SH-SY5Y (cell line): ENCODE results near the gene MT4.

ENCODE experiments used
- GATA2 ChIP-seq: IDR thresholded peaks from 2 replicates; pipeline ENCODE4 v1.6.1; 2011; ENCODE audit warnings: mild to moderate bottlenecking, low read depth, low read length
- GATA3 ChIP-seq: IDR thresholded peaks from 2 replicates; pipeline ENCODE4 v1.6.1; 2011; ENCODE audit warnings: low read depth, mild to moderate bottlenecking, low read length, moderate library complexity

MT4 gene

GRCh38 chr16:56564793-56565477 lies at the start of gene MT4:
MT4 (plus strand) TSS chr16:56565073; CDS start chr16:56565129, 56 bp downstream.
- TF ChIP-seq GATA3 (no peak), GATA2 (no peak)

- no peak for TF ChIP-seq GATA2
- no peak for TF ChIP-seq GATA3
These were observed 49.2 kb upstream of the MT4 start for GRCh38 chr16:56515665-56516064.

- TF ChIP-seq GATA3 (no peak), GATA2 (no peak)
These were observed 47.7 kb upstream of the MT4 start for GRCh38 chr16:56517206-56517605.

- TF ChIP-seq GATA3 (no peak), GATA2 (no peak)
These were observed 46.4 kb upstream of the MT4 start for GRCh38 chr16:56518425-56518824.

- TF ChIP-seq GATA2: no peak
- TF ChIP-seq GATA3: no peak
These were observed 45.2 kb upstream of the MT4 start, which contains the start of gene BBS2 for GRCh38 chr16:56519459-56520250. BBS2 (minus strand) TSS chr16:56520024; CDS start chr16:56519862, 162 bp downstream.

GRCh38 chr16:56520251-56520577 lies 44.7 kb upstream of the MT4 start:
- no peak for TF ChIP-seq GATA2
- no peak for TF ChIP-seq GATA3

- TF ChIP-seq GATA2: no peak
These were observed 39.6 kb upstream of the MT4 start for GRCh38 chr16:56525236-56525635.

DNA sequence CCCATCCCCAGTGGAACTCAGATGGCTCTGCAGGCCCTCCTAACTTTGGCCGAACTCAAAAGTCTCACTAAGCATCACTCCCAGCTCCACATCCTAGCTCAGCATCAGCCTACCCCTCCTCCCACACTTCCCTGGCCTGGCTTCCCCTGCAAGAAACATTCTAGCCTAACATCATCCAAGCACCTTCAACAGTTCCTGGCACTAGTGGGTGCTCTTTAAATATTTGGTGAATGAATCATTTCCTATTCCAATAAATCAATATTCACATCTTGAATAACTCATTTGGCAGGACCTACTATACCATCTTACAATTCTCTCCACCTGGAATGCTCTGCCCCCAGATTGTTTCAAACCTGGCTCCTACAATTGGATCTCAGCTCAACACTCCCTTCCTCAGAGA lies 34.0 kb upstream of the MT4 start:
- TF ChIP-seq GATA3 (no peak), GATA2 (no peak)

- TF ChIP-seq GATA2: no peak
- TF ChIP-seq GATA3: no peak
These were observed 32.2 kb upstream of the MT4 start for GRCh38 chr16:56532714-56533113.

DNA sequence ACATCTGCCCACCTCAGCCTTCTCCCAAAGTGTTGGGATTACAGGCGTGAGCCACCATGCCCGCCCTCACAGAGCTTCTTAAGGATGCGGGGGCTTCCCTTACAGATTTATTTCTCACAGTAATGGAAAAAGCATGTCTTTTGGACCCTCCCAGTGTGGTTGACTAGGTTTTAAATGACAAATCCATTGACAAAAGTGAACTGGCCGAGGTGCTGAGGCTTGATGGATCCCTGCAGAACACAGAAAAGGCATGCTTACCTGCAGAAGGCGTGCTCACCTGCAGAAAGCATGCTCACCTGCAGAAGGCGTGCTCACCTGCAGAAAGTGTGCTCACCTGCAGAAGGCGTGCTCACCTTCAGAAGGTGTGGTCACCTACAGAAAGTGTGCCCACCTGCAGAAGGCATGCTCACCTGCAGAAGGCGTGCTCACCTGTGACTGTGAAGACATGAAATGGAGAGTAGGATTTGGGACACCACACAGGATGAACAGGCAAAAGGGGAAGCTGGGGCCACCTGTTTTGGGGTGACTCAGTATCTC lies 30.0 kb upstream of the MT4 start:
- no peak for TF ChIP-seq GATA3
- TF ChIP-seq GATA2: no peak

DNA sequence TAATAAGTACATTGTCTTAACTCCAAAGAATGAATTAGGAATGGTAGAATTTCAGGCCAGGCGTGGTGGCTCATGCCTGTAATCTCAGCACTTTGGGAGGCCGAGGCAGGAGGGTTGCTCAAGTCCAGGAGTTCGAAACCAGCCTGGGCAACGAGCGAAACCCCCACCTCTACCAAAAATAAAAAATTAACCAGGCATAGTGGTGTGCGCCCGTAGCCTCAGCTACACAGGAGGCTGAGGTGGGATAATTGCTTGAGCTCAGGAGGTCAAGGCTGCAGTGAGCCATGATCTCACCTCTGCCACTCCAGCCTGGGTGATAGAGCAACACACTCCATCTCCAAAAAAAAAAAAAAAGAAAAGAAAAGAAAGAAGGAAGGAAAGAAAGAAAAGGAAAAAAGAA lies 26.5 kb upstream of the MT4 start:
- no peak for TF ChIP-seq GATA2
- TF ChIP-seq GATA3: no peak

DNA sequence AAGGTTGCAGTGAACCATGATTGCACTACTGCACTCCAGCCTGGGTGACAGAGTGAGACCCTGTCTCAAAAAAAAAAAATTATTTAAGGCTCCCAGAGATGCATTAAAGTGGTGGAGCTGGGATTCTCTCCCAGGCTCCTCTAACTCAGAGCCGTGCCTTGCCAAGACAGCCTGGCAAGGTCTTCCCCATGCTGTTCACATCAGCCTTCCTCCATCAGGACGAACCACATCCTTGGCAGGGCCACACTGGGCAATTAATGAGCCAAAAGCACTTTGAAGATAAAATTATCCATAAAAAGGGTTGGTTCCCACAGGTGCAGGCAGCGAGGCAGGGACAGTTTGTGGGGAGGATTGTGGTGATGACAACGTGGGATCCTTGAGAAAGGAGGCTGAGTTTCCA lies 25.2 kb upstream of the MT4 start:
- TF ChIP-seq GATA2 (no peak), GATA3 (no peak)

GRCh38 chr16:56542039-56542438 lies 22.8 kb upstream of the MT4 start:
- no peak for TF ChIP-seq GATA2
- TF ChIP-seq GATA3: no peak

DNA sequence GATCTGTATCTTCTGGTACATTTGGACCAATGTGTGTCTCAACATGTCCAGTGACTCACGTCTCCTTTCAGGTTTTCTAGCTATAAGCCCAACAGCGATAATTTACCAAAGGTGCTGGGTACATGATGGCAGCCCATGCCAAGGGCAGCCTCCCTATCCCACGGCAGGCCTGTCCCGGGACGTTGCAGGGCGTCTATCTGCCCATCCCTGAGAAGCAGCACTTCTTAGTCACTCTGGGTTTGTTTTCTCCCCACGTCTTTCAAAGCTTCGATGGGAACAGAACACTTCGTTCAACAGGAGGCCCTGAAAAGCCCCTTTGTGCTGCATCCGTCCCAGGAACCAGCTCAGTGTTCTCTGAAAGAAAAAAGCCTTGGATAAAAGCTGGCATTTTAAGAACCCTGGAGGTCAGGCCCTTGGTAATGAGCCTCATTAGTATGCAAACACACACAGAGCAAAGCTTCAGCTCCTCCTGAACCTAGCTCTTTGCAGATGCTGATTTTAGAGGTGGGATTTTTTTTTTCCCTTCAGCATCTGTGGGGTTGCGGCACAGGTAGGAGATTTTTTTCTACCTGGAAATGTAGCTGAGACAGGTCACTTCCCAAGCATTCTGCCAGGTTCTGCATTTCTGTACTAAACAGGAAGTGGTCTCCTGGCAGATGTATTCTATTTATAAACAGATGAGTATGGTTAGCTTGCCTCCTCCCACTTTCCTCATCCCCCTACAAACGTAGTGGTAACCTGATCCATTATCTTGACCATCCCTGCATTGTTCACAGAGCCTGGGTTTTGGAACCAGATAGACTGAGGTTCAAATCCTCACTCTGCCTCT lies 17.5 kb upstream of the MT4 start:
- TF ChIP-seq GATA3: no peak
- TF ChIP-seq GATA2: no peak

- no peak for TF ChIP-seq GATA2
- TF ChIP-seq GATA3: no peak
These were observed 16.8 kb upstream of the MT4 start for GRCh38 chr16:56547949-56548567.
